Neural cell (in vitro differentiated cells): ENCODE data around the gene MYEOV.

Experiments
- EP300 ChIP-seq: fragments of 450-650 bp; conservative IDR thresholded peaks from 2 replicates; pipeline ENCODE4 v1.6.1; 2014; ENCODE audit warnings: antibody characterized with exemption, mild to moderate bottlenecking, moderate library complexity; ENCODE audit not compliant: poor library complexity, severe bottlenecking
- EZH2 ChIP-seq: fragments of 200-600, 300-800 bp; shearing (Covaris generic), sonication (generic); IDR thresholded peaks from 2 replicates; pipeline ENCODE4 v1.6.1; 2014; ENCODE audit warnings: antibody characterized with exemption, low read length, borderline replicate concordance, mild to moderate bottlenecking; ENCODE audit not compliant: insufficient read depth, poor library complexity, severe bottlenecking
- MXI1 ChIP-seq: fragments of 450-650 bp; conservative IDR thresholded peaks from 2 replicates; pipeline ENCODE4 v1.6.1; 2014; ENCODE audit warnings: antibody characterized with exemption, mild to moderate bottlenecking; ENCODE audit not compliant: poor library complexity, severe bottlenecking
- POLR2AphosphoS5 ChIP-seq: IDR thresholded peaks from 2 replicates; pipeline ENCODE4 v1.6.1; 2012
- RAD21 ChIP-seq: fragments of 450-650 bp; conservative IDR thresholded peaks from 2 replicates; pipeline ENCODE4 v1.6.1; 2014; ENCODE audit warnings: antibody characterized with exemption, mild to moderate bottlenecking, moderate library complexity
- SMC3 ChIP-seq: fragments of 450-650 bp; conservative IDR thresholded peaks from 2 replicates; pipeline ENCODE4 v1.6.1; 2014; ENCODE audit warnings: antibody characterized with exemption, mild to moderate bottlenecking, moderate library complexity; ENCODE audit not compliant: poor library complexity
- TF ChIP-seq, protein P1 (sequence below): fragments of 450-650 bp; IDR thresholded peaks from 2 replicates; pipeline ENCODE4 v1.5.1; 2014; ENCODE audit warnings: antibody characterized with exemption, mild to moderate bottlenecking, moderate library complexity; ENCODE audit not compliant: poor library complexity, severe bottlenecking
- TF ChIP-seq, protein P2 (sequence below): IDR thresholded peaks from 2 replicates; pipeline ENCODE4 v1.6.1; 2012; ENCODE audit warnings: borderline replicate concordance

DNA sequence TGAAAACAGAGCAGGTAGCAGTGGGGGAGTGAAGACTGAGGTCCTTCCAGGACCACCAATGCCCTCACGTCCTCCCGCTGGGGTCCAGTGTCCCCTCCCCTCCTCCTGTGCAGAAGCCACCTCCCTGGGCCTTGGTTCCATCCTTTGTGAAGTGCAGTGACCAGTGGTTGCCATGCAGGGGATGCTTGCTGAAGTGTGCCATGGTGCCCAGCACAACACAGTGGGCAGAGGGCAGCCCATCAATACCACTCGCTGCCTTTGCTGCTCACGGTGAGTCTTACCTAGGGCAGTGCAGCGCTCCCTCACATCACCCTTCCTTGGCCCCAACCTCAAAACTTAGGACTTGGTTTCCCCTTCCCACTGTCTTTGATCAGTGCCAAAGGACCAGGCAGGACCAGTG lies 12.9 kb downstream of the MYEOV start:
- TF ChIP-seq, protein P1, sequence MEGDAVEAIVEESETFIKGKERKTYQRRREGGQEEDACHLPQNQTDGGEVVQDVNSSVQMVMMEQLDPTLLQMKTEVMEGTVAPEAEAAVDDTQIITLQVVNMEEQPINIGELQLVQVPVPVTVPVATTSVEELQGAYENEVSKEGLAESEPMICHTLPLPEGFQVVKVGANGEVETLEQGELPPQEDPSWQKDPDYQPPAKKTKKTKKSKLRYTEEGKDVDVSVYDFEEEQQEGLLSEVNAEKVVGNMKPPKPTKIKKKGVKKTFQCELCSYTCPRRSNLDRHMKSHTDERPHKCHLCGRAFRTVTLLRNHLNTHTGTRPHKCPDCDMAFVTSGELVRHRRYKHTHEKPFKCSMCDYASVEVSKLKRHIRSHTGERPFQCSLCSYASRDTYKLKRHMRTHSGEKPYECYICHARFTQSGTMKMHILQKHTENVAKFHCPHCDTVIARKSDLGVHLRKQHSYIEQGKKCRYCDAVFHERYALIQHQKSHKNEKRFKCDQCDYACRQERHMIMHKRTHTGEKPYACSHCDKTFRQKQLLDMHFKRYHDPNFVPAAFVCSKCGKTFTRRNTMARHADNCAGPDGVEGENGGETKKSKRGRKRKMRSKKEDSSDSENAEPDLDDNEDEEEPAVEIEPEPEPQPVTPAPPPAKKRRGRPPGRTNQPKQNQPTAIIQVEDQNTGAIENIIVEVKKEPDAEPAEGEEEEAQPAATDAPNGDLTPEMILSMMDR = no peak
- TF ChIP-seq POLR2AphosphoS5 = no peak
- TF ChIP-seq EP300 = no peak
- no peak for TF ChIP-seq MXI1
- TF ChIP-seq, protein P2, sequence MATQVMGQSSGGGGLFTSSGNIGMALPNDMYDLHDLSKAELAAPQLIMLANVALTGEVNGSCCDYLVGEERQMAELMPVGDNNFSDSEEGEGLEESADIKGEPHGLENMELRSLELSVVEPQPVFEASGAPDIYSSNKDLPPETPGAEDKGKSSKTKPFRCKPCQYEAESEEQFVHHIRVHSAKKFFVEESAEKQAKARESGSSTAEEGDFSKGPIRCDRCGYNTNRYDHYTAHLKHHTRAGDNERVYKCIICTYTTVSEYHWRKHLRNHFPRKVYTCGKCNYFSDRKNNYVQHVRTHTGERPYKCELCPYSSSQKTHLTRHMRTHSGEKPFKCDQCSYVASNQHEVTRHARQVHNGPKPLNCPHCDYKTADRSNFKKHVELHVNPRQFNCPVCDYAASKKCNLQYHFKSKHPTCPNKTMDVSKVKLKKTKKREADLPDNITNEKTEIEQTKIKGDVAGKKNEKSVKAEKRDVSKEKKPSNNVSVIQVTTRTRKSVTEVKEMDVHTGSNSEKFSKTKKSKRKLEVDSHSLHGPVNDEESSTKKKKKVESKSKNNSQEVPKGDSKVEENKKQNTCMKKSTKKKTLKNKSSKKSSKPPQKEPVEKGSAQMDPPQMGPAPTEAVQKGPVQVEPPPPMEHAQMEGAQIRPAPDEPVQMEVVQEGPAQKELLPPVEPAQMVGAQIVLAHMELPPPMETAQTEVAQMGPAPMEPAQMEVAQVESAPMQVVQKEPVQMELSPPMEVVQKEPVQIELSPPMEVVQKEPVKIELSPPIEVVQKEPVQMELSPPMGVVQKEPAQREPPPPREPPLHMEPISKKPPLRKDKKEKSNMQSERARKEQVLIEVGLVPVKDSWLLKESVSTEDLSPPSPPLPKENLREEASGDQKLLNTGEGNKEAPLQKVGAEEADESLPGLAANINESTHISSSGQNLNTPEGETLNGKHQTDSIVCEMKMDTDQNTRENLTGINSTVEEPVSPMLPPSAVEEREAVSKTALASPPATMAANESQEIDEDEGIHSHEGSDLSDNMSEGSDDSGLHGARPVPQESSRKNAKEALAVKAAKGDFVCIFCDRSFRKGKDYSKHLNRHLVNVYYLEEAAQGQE = no peak
- TF ChIP-seq EZH2 = no peak
- TF ChIP-seq SMC3 = no peak
- no peak for TF ChIP-seq RAD21
